ENCODE measurements around the gene NAALADL2.

GRCh38 chr3:174815750-174816149, 43.4 kb upstream of the NAALADL2 start:
- TF ChIP-seq POLR2A (IDR thresholded peaks at IDR 0.05) = no peak
- TF ChIP-seq, protein P1, sequence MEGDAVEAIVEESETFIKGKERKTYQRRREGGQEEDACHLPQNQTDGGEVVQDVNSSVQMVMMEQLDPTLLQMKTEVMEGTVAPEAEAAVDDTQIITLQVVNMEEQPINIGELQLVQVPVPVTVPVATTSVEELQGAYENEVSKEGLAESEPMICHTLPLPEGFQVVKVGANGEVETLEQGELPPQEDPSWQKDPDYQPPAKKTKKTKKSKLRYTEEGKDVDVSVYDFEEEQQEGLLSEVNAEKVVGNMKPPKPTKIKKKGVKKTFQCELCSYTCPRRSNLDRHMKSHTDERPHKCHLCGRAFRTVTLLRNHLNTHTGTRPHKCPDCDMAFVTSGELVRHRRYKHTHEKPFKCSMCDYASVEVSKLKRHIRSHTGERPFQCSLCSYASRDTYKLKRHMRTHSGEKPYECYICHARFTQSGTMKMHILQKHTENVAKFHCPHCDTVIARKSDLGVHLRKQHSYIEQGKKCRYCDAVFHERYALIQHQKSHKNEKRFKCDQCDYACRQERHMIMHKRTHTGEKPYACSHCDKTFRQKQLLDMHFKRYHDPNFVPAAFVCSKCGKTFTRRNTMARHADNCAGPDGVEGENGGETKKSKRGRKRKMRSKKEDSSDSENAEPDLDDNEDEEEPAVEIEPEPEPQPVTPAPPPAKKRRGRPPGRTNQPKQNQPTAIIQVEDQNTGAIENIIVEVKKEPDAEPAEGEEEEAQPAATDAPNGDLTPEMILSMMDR (IDR thresholded peaks at IDR 0.05) = no peak

Data from vagina (tissue), 2 donors.